Nephron progenitor cell (in vitro differentiated cells): Measurements from ENCODE around the gene CBR4.

ENCODE experiments used
- DNase-seq: peaks from one replicate; pipeline ENCODE4 v3.0.0; 2021
- H3K27ac Mint-ChIP-seq: 2 replicates; pipeline ENCODE4 v1.8.0; 2021; ENCODE audit warnings: mild to moderate bottlenecking, moderate library complexity, mixed read lengths
- H3K27me3 Mint-ChIP-seq: 2 replicates; pipeline ENCODE4 v1.8.0; 2021; ENCODE audit warnings: mild to moderate bottlenecking, low read depth, mixed read lengths; ENCODE audit not compliant: poor library complexity
- H3K36me3 Mint-ChIP-seq: 2 replicates; pipeline ENCODE4 v1.8.0; 2021; ENCODE audit warnings: low read depth, mixed read lengths
- H3K4me1 Mint-ChIP-seq: 2 replicates; pipeline ENCODE4 v1.8.0; 2021; ENCODE audit warnings: mixed read lengths
- H3K4me3 Mint-ChIP-seq: 2 replicates; pipeline ENCODE4 v1.8.0; 2021; ENCODE audit warnings: mild to moderate bottlenecking, moderate library complexity, mixed read lengths
- H3K9me3 Mint-ChIP-seq: 2 replicates; pipeline ENCODE4 v1.8.0; 2021; ENCODE audit warnings: mild to moderate bottlenecking, moderate library complexity, mixed read lengths
- TF ChIP-seq, protein P1 (sequence below): fragments of 200-600 bp; sonication (generic); IDR thresholded peaks from 2 replicates; pipeline ENCODE4 v1.5.0; 2021; ENCODE audit warnings: antibody characterized with exemption

CBR4 gene

GRCh38 chr4:168942985-168943384 is 67.1 kb downstream of the CBR4 start:
- Mint-ChIP-seq H3K9me3 (peaks cover 65% of the 10 kb centered on the region), H3K4me1 (no peaks in the 10 kb centered on the region), H3K4me3 (no peak overlapping the region), H3K27me3 (no peaks in the 10 kb centered on the region), H3K36me3 (peaks cover 67% of the 10 kb centered on the region), H3K27ac (no peak overlapping the region)
- TF ChIP-seq, protein P1, sequence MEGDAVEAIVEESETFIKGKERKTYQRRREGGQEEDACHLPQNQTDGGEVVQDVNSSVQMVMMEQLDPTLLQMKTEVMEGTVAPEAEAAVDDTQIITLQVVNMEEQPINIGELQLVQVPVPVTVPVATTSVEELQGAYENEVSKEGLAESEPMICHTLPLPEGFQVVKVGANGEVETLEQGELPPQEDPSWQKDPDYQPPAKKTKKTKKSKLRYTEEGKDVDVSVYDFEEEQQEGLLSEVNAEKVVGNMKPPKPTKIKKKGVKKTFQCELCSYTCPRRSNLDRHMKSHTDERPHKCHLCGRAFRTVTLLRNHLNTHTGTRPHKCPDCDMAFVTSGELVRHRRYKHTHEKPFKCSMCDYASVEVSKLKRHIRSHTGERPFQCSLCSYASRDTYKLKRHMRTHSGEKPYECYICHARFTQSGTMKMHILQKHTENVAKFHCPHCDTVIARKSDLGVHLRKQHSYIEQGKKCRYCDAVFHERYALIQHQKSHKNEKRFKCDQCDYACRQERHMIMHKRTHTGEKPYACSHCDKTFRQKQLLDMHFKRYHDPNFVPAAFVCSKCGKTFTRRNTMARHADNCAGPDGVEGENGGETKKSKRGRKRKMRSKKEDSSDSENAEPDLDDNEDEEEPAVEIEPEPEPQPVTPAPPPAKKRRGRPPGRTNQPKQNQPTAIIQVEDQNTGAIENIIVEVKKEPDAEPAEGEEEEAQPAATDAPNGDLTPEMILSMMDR = peak; percentile 37
- no peak for DNase-seq
